Measurements from ENCODE around the gene RHOT1.
A peak's percentile ranks its signal among the peaks of the same experiment; 100 is the strongest.

RHOT1 gene

DNA sequence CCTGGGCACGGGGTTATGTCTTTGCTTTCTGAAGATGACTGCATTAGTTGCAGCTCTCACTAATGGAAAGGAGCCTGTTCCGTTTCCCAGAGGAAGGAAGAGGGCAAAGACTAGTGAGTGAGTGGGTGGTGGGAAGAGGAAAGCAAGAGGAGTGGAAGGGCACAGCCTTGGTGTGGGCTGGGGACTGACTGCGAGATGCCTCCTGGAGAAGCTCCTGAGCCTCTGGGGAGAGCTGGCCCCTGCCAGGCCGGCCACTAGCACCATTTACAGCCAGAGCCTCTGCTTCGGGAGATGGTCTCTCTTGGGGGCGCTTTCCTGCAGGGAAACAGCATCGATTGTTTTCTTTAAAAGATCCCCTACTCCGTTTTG is 122.5 kb downstream of the RHOT1 start:
- TF ChIP-seq, protein P1, sequence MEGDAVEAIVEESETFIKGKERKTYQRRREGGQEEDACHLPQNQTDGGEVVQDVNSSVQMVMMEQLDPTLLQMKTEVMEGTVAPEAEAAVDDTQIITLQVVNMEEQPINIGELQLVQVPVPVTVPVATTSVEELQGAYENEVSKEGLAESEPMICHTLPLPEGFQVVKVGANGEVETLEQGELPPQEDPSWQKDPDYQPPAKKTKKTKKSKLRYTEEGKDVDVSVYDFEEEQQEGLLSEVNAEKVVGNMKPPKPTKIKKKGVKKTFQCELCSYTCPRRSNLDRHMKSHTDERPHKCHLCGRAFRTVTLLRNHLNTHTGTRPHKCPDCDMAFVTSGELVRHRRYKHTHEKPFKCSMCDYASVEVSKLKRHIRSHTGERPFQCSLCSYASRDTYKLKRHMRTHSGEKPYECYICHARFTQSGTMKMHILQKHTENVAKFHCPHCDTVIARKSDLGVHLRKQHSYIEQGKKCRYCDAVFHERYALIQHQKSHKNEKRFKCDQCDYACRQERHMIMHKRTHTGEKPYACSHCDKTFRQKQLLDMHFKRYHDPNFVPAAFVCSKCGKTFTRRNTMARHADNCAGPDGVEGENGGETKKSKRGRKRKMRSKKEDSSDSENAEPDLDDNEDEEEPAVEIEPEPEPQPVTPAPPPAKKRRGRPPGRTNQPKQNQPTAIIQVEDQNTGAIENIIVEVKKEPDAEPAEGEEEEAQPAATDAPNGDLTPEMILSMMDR (conservative IDR thresholded peaks at IDR 0.05; ENCODE audit: low read depth, low read length), result no peak
- H3K4me3 ChIP-seq (ENCODE audit: low read depth, low read length), result no peak overlapping the region
- DNase-seq (ENCODE audit: low read depth), result no peak

DNA sequence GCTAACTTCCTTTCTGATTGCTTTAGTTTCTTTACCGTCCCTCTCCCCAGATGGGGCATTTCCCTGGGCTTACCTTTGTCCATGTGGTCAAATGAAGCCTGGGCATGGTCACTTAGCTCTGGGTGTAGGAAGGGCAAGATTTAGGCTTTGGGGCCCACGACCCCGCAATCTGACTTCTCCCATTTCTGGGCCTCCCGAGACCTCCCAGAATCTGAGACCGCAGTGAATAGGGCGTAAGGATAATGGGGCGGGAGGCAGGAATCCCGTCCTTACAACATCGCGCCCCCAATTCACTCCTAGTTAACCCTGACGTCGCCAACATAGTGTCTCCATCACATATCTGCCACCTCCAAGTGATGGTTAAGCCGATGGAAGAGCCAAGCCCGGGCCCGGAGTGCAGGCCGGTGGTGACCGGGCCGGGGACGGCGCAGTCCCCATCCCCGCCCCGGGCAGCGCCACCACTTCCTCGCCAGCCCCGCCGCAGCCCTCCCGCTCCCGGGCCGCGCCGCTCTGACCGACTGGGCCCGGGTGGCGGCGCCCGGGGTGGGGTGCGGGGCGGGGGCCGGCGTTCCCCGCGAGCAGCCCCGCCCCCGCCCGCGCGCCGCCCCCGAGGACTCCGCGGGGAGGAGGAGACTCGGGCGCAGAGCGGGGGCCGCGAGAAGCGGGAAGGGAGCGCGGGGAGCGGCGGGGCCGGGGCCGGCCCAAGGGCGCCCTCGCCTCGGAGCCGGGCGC is 123.1 kb downstream of the RHOT1 start, which contains the start of gene RHBDL3:
RHBDL3 (plus strand) TSS at position 641 of the 732 bp plus-strand sequence. CDS start 358 bp downstream, outside the sequence.
- peak within 1 kb of the TSS; percentile 44 for H3K4me3 ChIP-seq (ENCODE audit: low read depth, low read length)
- TF ChIP-seq, protein P1 (conservative IDR thresholded peaks at IDR 0.05; ENCODE audit: low read depth, low read length), result no peak
- DNase-seq (ENCODE audit: low read depth), result no peak

DNA sequence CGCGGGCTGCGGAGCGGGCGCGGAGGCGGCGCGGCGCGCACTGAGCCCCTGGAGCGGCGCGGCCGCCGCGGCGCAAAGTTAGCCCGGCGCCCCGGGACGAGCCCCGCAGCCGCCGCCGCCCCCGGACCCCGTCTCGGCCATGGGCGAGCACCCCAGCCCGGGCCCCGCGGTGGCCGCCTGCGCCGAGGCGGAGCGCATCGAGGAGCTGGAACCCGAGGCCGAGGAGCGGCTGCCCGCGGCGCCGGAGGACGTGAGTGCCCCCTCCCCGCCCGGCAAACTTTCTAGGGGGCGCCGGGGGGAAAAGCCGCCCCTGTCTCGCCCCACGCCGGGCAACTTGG is 123.7 kb downstream of the RHOT1 start:
- H3K4me3 ChIP-seq (ENCODE audit: low read depth, low read length), result peak overlapping the region; percentile 44
- no peak for DNase-seq (ENCODE audit: low read depth)
- TF ChIP-seq, protein P1 (conservative IDR thresholded peaks at IDR 0.05; ENCODE audit: low read depth, low read length), result no peak

DNA sequence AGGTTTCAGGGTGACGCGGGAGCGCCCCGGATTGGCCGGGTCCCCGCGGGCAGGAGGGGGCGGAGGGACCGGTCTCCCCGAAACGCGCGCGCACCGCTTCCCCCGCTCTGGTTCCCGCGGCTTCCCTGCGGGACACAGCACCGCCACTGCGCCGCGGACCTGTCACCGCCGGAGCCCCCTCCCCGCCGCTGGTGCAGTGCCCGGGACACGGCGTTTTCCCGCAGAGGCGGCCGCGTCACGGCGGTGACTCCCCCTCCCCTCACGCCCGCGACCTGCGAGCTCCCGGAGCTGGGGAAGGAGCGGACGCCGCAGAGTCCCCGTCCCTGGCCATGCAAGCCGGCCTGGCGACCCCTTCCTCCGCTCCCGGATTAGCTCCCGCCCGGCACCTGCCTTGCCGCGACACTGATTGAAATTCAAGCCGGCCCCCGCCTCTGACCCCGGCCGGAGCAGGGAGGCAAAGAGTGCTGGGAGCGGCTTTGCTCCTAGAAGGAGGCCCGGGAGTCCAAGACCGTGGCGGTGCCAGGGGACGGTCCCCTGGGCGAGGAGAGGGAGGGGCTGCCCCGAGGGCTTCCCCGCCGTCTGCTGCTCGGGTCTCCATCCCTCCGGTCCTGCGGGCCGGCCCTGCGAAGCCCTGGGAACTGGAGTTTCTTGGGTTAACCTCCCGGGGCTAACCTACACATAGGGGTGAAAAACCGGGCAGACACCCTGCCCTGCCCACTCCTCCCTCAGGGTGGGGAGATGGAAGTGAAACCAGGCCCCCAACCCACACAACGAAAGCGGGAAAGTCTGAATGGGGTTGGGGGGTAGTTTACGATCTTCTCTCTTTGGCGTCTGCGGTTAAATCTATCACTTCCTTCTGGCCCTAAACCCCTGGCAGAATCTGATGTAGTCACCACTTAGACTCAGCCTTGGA is 124.3 kb downstream of the RHOT1 start:
- peak overlapping the region; percentile 44 for H3K4me3 ChIP-seq (ENCODE audit: low read depth, low read length)
- DNase-seq (ENCODE audit: low read depth), result no peak
- TF ChIP-seq, protein P1 (conservative IDR thresholded peaks at IDR 0.05; ENCODE audit: low read depth, low read length), result no peak

DNA sequence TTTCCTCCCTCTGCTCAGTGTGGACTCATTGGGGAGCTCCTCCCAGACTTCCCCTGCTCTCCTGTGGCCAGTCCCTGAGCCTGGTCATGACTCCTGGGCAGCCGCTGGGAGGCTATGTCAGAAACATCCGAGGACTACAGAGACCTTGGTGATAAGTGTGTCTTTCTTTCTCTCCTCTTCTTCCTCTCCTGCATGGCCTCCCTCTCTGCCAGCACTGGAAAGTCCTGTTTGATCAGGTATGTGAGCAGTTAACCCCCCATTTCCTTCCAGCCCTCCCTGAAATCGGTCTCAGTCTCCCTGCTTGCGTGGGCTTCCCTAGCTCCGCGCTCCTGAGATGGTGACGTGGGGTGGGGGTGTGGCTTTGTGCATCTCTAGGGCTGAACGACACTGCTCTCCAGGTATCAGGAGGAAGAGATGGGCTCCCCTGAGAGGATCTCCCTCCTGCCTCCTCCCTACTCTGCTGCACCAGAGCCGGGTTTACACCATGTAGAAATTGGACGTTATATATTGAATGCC is 125.4 kb downstream of the RHOT1 start:
- TF ChIP-seq, protein P1 (conservative IDR thresholded peaks at IDR 0.05; ENCODE audit: low read depth, low read length), result no peak
- DNase-seq (ENCODE audit: low read depth), result no peak
- H3K4me3 ChIP-seq (ENCODE audit: low read depth, low read length), result no peak overlapping the region

DNA sequence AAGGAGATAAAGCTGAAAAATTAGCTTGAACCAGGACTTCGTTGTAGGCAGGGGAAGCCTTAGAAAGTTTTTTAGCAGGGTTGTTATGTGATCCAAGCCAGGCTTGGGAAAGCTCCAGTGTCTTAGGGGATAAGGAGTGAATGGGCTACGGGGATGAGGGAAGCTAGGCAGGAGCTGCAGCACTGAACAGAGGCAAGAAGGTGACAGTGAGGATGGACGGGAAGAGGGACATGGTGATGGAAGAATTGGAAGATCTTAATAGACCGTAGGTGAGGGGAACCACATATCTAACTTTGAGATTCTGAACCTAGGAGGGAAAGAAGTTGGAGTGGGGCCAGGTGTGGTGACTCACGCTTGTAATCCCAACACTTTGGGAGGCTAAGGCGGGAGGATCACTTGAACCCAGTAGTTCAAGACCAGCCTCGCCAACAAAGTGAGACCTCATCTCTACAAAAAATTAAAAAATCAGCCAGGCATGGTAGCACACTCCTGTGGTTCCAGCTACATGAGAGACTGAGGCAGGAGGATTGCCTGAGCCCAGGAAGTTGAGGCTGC is 126.5 kb downstream of the RHOT1 start:
- H3K4me3 ChIP-seq (ENCODE audit: low read depth, low read length), result no peak overlapping the region
- TF ChIP-seq, protein P1 (conservative IDR thresholded peaks at IDR 0.05; ENCODE audit: low read depth, low read length), result no peak
- DNase-seq (ENCODE audit: low read depth), result no peak

All from choroid plexus epithelial cell (primary cell).